Measurements from ENCODE around the gene SMO. TPM values are rescaled to one million over a fixed set of nuclear protein-coding genes. Genes with fewer than 3 reads are reported as not detected.

Gene SMO
- total RNA-seq, 4 donors from 2014 or later = 3.1 to 7.7 (median 4.9) TPM

- DNase-seq (ENCODE audit: low spot score) (no peak), ATAC-seq (ENCODE audit: low FRiP score) (no peak)
- TF ChIP-seq, protein P1, sequence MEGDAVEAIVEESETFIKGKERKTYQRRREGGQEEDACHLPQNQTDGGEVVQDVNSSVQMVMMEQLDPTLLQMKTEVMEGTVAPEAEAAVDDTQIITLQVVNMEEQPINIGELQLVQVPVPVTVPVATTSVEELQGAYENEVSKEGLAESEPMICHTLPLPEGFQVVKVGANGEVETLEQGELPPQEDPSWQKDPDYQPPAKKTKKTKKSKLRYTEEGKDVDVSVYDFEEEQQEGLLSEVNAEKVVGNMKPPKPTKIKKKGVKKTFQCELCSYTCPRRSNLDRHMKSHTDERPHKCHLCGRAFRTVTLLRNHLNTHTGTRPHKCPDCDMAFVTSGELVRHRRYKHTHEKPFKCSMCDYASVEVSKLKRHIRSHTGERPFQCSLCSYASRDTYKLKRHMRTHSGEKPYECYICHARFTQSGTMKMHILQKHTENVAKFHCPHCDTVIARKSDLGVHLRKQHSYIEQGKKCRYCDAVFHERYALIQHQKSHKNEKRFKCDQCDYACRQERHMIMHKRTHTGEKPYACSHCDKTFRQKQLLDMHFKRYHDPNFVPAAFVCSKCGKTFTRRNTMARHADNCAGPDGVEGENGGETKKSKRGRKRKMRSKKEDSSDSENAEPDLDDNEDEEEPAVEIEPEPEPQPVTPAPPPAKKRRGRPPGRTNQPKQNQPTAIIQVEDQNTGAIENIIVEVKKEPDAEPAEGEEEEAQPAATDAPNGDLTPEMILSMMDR (IDR thresholded peaks at IDR 0.05) = no peak
Observed at GRCh38 chr7:129258649-129259389, 70.4 kb downstream of the SMO start.

DNA sequence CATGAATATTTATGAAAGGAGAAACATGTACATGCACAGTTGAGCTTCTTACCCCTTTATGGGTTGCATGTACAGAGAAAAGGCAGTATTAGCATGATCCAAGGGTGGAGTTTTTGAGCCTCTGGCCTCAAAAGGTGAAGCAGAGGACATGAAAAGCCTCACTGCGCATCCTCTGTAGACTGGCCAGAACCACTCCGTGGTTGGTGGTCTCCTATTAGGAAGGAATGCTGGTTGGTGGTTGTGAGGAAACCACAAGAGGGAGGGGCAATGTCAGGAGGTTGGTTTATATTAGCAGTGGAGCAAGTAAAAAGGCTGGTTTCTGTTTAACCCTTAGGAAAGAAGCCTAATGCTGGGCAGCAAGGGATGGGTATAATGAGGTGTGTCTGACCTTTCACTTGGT lies 73.9 kb downstream of the SMO start:
- no peak for ATAC-seq (ENCODE audit: low FRiP score)
- DNase-seq (ENCODE audit: low spot score) = no peak
- TF ChIP-seq, protein P1 (IDR thresholded peaks at IDR 0.05) = no peak

Small RNAs within 50 kb of the gene (small RNA-seq; reads per million reads assigned to genes)
- gene RNY1P11 = not detected

Other genes starting within 250 kb of the SMO start
- gene TNPO3, start 133.5 kb upstream of the SMO start, total RNA-seq = 10 to 100 TPM; 34.1 to 45.9 (median 41.1) TPM
- gene TSPAN33, start 43.9 kb upstream of the SMO start, total RNA-seq = 1 to 10 TPM; 1.7 to 8.1 (median 7.0) TPM
- gene AHCYL2, start 36.4 kb downstream of the SMO start, total RNA-seq = 10 to 100 TPM; 10.9 to 19.4 (median 14.6) TPM
- gene STRIP2, start 245.8 kb downstream of the SMO start, total RNA-seq = 1 to 10 TPM in 1 of 4 donors, under 1 TPM in 2, not detected in 1; 0.28 to 6.5 (median 0.50) TPM